HG03060 (cell line): ENCODE results near the gene REN.

Source experiments
- ATAC-seq: cut with Tn5 transposase; IDR thresholded peaks from one replicate; pipeline ENCODE4 v1.9.1; 2021; ENCODE audit warnings: low read depth, moderate number of reproducible peaks; ENCODE audit not compliant: unreplicated experiment

Gene REN

DNA sequence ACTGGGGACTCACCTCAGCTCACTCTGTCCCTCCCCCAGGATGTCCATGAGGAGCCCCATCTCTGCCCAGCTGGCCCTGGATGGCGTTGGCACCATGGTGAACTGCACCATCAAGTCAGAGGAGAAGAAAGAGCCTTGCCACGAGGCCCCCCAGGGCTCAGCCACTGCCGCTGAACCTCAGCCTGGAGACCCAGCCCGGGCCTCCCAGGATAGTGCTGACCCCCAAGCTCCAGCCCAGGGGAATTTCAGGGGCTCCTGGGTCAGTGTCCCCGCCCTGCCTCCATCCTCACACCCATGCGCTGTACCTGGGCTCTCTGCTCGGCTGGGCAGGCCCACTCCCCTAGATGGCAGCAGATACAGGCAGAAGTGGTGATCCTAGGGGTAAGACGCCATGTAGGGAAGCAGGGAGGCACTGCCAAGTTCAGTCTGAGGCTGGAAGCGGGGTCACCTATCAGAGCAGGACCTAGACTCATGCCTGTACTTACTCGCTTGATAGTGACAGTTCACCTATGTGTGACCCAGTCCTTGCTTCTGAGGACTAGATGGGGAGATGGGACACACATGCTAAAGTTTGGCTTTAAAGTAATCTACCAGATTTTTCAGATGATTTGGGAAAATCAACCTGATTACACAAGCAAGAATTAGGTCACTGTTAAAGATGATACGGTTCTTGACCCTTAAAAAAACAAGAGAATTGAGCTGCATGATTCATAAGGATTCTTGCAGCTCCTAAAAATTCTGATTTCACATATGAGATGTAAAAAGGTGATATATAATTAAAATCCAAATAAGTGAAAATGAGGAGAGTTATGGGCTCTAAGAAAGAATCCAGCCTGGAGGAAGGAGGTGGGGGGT lies 53.0 kb downstream of the REN start:
- ATAC-seq: no peak

DNA sequence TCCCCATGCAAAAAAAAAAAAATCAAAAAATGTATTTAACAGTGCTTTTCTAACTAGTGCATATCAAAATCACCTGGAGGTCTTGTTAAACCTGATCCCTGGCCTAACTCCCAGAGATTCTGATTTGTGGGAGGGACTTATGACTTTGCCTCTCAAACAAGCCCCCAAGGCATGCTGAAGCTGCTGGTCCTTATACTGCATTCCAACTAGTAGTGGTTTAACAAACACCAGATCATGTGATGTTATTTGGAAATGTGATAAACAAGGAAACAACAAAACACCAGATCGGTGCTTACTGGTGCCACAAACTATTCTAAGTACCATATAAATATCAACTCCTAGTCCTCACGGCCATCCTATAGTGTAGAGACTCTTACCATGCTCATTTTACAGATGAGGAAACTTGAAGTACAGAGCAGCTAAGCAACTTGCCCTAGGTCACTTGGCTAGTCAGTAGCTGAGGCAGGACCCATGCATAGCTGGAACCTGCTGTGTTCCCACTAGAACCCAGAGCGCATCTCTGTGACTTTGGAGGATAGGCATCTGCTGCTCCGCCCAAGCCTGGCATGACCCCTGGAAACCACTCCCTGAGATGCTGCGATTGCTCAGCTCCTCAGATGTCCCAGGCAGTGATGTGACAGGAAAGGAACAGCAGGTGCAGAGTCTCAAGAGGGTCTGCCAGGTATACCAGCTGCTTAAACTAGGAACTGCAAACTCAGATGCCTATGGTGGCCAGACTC lies 55.1 kb downstream of the REN start:
- ATAC-seq: no peak

DNA sequence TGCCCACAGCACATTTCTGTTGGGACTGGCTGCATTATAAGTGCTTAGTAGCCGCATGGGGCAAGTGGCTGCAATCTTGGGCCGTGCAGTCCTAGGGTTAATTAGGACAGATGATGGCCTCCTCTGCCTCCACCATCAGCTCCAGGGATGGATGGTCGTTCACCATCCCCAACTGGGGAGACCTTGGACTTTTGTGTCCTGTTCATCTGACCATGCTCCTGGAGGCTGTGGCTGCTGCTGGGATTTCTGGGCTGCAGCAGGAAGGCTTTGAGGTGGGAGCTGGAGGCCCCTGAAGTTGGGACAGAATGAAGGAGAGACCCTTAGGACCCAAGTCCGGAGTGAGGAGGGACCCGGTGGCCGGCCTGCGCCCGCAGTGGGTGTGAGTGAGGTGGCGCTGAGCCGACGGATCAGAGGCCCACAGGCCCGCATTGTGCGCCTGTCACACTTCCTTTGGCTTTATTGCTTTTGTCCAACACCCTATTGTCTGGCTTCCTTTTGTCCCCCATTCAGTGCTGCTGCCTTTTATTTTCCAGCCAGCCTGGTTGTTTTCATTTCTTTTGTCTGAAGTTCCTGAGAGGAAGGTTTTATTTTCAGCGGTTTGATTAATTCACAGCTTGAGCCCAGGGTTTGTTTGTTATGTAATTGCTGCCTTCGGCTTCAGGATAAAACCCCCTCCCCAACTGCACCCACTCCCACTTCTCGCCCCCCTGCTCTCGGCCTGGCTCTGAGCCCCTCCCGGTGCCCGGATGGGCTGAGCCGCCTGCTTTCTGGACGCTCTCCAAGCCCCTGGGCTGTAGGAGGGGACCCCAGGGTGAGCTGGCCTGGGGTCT lies 57.6 kb downstream of the REN start:
- no peak for ATAC-seq

DNA sequence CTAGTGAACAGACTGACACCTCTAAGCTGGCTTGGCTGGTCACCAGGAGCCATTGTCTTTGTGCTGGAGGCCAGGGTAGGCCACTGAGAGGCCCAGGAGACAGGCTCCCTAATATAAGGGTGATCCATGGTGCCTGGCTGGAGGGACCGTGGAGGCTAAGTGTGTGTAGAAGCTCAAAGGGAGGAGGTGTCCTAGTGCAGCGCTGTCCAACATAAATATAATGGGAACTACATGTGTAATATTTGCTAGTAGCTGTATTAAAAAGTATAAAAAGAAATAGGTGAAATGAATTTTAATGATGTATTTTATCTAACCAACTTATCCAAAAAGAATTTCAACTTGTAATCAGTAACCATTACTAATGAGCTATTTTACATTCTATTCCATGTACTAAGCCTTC lies 58.2 kb downstream of the REN start:
- no peak for ATAC-seq

DNA sequence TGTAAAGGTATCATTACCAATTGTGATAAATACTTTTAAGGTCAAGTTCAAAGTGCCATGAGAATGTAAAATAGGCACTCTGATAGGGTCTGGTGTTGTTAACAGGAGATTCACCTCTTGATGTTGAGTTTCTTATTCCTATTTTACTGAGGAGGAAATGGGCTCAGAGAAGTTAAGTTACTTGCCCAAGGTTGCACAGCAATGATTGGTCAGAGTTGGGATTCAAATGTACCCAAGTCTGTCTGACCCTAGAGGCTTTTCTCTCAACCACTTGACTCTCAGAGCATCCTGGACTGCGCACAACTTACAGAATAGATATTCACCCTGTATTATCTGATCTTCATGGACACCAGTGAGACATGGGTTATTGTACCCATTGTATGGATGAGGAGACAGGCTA lies 59.3 kb downstream of the REN start:
- ATAC-seq: no peak

DNA sequence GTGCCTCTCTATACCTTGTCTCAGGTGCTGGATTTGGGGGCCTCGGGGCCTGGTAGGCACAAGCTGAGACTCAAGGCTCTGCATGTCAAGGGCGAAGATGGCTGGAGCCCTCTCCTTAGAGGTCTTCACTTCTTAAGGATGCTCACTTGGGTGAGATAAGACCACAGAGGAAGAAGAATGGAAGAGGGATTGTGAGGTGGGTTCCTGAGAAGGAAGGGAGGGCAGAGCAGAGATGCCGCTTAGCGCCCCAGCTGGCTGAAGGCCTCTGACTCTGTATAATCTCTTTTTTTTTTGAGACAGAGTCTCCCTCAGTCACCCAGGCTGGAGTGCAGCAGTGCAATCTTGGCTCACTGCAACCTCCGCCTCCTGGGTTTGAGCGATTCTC lies 61.0 kb downstream of the REN start:
- no peak for ATAC-seq
